Stimulated activated CD8-positive, alpha-beta memory T cell treated with anti-CD3 and anti-CD28 coated beads, Interleukin-15, amount 100 ng/mL, for 4 hours (primary cell): ENCODE results near the gene COX7A2L.
"Not testable (repeated sequence)": the region's sequence is repeated elsewhere in the genome, so short reads cannot be mapped to it uniquely, and the experiment has no call there.

Experiments used
- DNase-seq, 2 donors: peaks; one replicate each; pipeline ENCODE4 v3.0.0-alpha.2; 2020; ENCODE audit warnings: low read depth in 2 of 2

The COX7A2L gene

DNA sequence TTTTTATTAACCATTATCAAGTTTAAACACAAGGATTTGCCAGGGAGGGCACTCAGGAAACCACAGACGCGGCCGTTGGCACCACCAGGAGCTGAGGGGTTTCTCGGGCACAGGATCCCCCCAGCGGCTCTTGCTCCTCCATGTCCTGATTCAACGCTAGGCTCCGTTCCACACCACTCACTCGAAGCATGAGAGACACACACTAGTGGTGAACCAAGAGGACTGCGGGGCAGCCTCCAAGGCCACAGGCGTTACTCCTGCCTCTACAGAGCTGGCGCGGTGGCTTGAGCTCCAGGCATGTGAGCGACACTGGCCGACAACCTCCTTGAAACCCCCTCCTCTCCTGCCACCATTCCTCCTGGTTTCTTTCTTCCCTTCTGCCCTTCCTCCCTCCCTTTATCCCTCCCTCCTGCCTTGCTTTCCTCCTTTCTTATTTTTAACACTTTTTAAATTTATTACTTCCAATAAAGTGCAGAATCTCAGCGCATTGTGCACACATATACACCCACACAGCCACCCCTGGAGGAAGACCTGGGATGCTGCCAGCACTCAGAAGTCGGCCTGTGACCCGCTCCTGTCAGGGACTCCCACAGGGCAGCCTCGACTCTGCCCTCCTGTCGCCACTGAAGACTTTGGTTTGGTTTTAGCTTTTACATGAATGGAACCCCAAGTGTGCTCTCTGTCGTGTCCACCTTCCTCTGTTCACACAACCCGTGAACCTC lies 21.7 kb downstream of the COX7A2L start:
- DNase-seq: no peak

DNA sequence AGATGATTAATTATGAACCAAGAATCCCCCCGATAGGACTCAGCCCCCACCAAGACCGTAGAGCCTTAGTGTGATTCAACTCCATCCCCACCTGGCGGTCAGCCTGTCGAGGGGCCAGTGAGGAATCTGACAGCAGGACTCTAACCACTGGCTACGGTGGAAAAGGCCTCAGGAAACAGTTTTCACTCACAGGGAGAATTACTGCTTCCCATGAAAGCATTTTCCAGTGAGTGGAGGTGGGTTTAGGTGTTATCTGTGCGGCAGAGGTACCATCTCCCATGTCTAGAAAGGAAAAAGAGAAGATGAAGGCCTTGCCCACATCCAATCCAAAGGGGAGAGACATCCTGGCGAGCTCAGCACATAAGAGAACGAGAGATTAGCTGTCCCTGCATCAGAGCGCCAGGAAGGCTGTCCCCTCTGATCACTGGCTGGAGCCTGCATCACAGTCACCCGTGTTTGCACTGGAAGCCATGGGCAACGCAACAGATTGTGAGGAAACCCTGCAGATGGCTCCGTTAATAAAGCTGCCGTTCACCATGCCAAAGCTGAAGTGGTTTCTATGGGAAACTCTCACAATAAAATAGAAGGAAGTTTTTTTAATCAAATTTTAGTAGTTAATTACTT lies 22.3 kb downstream of the COX7A2L start:
- DNase-seq: no peak

DNA sequence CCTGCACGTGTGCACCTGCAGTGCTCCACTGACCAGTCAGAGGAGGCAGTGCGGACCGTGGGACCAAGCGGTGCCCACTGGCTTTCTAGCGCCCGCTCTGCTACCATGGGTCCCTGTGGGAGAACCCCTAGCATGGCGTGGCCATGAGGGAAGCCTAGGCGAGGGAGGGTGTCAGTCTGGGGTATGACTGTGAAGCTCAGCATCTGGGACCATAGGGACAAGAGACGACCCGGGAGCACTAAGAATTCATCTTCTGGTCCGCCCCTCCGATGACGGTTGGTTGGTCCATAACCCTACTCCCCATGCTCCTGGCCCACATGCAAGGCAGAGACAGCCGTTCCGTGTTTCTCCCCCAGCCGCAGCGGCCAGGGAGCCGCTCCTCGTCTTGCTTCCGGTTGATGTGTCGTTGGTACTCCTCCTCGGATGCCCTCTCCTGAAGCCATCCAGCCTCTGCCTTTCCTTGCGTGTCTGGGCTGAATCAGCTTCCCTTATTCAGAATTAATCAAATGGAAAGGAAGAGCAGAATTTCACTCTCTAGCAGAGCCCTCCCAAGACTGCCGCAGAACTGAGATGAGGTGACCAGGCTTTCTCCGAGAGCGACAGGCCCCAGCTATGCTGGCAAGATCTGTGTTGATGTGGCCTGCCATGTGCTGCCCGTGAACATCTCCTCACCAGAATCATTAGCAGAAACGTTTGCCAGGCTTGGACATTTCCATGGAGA lies 23.0 kb downstream of the COX7A2L start:
- DNase-seq: no peak

DNA sequence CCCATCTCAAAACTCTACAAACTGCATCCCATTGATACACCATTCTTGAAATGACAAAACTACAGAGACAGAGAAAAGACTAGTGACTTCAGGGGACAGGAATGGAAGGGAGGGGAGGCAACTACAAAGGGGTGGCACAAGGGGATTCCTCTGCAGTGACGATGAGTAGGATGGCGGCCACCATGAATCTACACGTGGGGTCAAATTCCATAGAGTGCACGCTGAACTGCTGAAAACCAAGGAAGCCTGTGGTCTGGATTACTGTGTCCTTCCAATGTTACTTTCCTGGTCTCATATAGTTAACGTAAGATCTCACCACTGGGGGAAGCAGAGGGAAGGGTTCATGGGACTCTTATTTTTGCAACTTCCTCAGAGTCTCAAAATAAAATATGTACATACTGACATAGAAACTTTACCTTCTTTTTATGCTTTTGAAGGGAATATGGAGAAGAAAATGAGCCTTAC lies 23.6 kb downstream of the COX7A2L start:
- DNase-seq: no peak

DNA sequence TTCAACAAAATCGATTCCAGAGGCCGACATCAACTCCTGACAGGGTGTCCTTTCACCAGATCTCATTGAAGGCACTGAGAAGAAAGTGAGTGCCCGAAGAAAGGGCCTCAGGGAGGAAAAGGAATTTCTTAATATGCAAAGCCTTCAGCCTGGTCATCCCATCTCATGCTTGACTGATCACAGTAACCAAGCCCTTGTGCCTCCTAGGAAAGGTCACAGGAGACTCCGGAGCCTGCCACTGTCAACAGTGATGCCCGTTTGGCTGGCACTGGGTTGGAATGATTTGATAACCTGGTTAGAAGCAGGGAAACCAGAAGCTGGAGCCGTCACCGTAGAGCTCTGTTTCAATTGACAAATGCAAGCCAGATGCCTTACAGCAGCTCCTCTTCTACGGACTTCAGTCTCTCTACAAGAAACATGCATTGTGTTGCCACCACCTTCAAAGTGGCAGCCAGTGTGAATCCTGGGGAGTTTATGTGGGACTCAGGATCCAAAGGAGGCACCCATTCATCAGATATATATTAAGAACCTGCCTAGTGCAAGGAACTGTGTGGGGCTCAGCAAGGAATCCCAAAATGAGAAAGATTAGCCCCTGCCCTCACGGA lies 24.6 kb downstream of the COX7A2L start:
- no peak for DNase-seq

DNA sequence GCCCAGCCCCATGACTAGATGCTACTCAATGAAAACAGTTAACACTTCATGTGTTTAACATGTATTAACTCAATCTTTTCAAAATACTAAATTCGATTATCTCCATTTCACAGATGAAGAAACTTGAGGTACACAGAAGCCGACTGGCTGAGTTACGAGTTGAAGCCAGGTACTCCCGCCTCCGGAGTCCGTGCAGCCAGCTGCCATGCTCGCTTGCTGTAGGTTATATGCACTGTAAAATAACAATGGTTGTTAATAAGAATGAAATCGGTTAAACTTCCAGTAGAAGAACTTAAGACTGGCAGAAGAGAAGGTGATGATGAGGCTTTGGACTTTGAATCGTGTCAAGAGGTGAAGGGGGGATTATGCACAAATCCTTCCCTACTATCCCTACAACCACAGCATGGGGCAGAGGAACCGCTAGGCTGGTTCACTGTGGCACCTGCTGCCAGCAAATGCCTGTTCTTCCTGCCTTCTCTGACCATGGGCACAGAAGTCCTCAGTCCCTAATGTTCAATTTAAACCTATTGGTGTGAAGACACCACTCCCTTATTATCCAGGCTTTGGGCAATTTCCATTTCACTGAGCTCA lies 25.4 kb downstream of the COX7A2L start:
- no peak for DNase-seq

DNA sequence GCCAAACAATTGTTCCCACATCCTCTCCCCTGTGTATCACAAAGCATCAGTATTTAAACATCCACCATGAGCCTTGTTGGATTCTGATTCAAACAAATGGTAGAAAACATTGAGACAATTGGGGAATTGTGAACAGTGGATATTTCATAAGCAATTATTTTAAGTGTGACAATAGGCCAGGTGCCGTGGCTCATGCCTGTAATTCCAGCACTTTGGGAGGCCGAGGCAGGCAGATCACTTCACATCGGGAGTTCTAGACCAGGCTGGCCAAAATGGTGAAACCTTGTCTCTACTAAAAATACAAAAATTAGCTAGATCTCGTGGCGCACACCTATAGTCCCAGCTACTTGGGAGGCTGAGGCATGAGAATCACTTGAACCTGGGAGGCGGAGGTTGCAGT lies 26.2 kb downstream of the COX7A2L start:
- not testable (repeated sequence) for DNase-seq

DNA sequence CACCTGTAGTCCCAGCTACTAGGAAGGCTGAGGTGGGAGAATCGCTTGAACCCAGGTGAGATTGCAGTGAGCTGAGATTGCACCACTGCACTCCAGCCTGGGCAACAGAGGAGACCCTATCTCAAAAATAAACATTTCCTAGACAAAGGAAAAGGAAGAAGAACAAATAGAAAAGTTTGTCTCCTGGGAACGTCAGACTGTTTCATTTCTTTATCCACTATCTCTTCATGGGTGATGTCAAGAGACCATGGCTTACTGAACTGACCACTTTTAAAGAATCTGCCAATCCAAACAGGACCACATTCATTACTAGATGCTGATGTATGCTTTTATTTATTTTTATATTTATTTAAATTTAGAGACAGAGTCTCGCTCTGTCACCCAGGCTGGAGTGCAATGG lies 26.8 kb downstream of the COX7A2L start:
- no peak for DNase-seq

DNA sequence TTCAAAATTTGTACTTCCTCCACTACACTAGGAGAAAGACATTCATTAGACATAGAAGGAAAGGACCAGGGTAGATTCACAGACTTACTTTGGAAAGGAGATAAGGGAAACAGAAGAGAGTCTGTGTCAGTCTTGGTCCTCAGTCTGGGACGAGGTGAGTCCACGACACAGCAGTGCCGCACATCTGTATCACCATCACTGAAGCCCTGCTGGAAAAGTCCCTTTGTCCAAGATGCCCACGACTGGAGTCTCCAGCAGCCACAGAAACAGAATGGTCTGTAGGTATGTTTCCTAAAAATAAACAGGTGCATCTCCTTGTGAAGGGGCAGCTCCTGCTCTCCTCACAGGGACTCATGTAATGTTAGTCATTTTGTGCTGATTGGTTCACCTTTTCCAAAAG lies 27.4 kb downstream of the COX7A2L start:
- no peak for DNase-seq

DNA sequence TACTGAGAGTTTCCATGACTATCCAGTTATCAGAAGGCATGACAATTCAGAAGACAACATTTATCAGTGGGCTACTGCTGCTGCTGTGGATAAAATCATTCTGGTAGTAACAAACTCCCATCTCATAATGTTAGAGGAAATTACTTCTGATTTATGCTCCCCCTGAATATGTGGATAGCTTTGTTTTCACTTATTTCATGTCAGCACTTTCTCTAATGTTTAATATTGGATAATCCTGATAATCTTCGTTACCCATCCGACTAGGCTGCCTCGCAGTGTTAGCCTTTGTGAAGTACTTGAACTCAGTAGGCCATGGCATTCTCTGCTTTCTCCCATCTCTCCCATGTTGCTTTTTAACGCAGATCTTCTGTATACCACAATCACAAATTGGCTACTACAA lies 28.4 kb downstream of the COX7A2L start:
- DNase-seq: no peak

DNA sequence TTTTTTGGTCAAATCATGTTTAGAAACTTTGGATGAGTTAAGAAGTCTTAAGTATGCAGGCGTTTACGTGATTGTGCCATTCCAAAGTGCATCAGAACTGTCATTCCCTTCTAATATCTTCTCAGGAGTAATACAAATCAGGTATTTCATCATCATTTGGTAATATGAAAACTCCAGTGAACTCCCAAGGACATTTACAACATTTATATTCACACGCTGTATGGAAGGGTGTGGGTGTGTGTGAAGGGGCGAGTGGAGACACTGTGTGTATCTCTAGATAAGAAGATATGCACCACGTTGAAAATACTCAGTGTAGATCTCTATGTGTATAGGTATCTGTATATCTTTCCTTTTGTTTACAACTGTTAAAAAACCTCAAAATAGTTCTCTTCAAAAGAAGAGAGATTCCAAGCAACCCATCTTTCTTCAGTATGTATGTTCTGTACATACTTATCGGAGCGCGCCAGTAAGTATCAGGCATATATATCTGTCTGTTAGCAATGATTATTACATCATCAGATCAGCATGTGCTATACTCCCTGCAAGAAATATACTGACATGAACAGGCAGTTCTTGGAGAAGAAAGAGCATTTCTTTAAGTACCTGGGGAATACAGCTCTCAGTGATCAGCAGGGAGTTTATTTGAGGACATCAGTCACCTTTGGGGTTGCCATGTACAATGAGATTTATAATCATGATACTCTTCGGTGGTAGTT lies 29.3 kb downstream of the COX7A2L start:
- no peak for DNase-seq

DNA sequence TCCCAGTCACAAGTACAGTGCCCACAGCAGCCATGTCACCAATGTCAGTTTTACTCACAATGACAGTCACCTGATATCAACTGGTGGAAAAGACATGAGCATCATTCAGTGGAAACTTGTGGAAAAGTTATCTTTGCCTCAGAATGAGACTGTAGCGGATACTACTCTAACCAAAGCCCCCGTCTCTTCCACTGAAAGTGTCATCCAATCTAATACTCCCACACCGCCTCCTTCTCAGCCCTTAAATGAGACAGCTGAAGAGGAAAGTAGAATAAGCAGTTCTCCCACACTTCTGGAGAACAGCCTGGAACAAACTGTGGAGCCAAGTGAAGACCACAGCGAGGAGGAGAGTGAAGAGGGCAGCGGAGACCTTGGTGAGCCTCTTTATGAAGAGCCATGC lies 31.3 kb downstream of the COX7A2L start:
- DNase-seq: no peak

DNA sequence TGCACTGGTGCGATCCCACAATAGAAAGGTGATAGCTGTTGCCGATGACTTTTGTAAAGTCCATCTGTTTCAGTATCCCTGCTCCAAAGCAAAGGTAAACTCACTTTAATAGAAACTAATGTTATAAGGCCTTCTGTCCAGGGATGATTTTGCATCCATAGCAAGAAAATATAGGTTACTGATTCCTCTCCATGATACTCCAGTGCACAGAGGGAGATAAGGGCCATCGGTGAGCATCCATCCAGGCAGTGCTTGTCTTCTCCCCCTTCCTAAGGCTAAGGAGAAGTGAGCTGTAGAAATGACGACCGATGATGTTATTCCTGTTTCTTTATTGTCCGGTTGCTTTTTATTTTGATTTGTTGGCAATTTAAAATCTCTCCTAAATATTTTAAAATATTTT lies 32.1 kb downstream of the COX7A2L start:
- DNase-seq: no peak

DNA sequence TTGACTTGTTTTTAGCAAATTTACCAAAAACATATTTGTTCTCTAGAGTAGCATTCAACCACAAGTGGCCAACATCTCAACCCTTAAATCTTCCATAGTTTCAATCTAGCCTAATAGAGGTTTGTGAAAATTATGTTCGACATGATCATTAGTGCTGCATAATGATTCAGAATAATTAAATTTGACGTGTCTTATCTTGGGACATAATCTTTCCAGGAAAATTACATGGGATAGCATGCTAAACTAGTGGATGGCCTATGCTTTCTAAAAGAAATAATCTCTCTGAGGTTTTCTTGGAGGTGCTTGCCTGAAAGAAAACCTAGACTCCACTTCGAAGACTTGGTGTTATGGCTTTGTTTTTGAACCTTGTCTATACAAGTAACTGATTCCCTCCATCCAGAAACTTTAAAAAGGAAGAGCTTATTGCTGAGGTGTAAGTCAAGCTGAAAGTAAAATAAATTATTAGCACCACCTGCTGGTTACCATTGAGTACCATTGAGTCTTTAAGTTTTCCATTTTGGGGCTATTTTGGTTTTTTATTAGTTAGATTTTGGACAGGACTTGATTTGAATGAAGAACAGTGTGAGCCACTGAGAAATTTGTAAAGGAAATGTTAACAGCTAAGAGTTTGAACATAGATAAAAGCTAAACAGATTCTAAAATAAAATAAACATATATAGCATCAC lies 32.7 kb downstream of the COX7A2L start:
- no peak for DNase-seq

DNA sequence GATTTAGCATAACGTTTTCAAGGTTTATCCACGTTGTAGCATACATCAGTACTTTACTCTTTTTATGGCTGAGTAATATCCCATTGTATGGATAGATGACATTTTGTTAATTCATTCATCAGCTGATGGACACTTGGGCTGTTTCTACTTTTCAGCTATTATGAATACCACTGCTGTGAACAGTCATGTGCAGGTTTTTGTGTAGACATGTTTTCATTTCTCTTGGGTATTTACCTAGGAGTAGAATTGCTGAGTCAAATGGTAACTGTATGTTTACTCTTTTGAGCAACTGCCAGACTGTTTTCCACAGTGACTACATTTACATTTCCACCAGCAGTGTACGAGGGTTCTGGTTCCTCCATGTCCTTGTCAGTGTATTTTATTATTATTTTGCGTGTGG lies 33.9 kb downstream of the COX7A2L start:
- no peak for DNase-seq

DNA sequence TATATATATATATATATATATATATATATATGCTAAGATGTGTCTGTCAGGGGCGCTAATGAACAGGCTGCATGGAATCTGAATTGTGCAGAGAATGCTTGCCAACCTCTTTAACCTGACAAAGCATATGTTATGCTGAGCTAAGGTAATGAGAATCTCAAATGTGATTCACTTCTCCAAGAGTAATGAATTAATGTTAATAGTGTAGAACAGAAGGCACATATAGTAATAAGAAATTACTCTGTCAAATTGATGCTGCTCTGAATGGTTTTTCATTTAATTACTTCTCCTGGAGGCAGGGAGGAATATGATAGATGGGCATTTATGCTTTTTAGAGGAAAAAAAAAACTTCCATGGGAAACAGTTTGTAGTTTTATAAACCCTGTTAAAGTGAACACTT lies 35.4 kb downstream of the COX7A2L start:
- no peak for DNase-seq

DNA sequence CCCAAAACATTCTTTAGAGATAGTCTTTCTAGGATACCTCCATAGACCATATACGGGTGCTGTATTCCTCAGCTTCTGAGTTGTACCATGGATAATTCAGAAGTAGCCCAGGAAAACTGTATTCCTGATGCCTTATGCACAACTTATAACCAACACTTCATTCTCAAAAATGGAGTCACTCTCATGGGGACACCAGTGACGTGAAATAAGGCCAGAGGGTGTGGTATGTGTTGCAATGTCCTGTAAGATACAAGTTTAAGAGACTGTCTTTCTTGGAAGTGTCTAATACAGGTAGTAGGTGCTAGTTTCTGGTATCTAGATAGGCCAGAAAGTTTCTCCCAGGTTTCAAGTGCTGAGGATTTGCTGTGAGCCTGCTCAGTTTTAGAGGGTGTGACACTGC lies 36.1 kb downstream of the COX7A2L start:
- no peak for DNase-seq

DNA sequence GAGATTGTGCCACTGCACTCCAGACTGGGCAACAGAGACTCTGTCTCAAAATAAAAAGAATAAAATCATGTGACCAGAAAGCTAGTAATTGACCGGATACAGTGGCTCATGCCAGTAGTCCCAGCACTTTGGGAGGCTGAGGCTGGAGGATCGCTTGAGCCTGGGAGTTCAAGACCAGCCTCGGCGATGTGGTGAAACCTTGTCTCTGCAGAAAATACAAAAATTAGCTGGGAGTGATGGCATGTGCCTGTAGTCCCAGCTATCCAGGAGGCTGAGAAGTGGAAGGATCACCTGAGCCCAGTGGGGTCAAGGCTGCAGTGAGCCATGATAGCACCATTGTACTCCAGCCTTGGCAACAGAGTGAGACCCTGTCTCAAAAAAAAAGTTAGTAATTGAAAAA lies 36.8 kb downstream of the COX7A2L start:
- DNase-seq: no peak

DNA sequence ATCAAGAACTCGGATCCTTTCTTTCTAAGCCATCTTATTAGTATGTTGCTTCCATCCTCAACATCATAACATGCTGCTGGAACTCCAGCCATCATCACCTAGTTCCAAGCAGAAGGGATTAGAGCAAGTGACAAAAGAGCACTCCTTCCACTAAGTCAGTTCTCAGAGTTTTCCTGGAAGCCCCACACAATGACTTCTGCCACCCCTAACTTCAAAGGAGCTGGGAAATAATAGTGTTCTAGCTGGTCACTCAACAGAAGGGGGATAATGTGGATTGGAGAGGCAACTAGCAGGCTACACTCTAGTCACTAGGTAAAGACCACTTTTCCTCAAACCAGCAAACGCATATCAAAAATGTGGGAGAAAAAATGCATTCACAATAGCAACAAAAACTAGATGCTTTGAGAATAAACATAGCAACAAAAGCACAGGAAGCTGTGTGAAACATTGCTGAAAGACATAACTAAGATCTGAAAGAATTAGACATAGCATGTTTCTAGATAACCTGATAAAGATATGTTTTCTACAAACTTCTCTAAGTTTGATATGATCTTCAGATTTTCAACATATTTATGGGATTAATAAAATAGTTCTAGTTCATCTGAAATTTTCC lies 39.5 kb downstream of the COX7A2L start:
- DNase-seq: no peak

DNA sequence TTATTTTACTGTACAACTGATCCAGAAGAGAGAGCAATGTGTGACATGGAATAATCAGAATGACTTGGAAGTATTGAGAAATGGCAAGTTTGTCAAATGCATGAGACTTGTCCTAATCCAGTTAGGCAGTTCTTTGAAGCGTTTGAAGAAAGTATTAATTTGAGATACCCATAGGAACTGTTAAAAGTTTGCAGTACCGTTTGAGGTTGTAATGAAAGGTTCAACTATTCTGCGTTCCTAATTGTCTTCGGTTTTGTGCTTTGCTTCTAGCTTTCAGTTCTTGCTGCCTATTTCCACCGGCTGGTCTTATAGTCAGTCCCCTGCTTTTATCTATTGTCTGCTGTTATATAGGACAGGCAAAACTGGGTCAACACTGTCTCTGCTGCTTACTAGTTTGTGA lies 41.8 kb downstream of the COX7A2L start:
- DNase-seq: no peak

DNA sequence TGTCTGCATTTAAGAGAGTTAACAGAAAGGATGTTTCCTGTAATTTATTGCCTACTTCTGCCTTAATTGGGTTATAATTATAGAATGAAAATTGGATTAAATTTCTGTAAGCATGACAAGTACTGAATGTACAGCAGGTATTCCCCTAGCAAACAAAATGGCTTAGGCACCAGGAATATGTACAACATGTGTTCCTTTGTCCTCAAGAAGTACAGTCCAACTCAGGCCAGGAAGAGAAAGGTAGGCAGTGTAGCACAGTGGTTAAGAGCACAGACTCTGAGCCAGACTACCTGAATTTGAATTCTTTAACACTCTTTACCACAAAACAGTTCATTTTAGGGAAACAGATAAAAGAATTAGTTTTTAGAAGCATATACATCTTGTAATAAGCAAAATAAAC lies 43.1 kb downstream of the COX7A2L start:
- DNase-seq: no peak
